Subcutaneous adipose tissue (tissue), 4 donors: ENCODE data around the gene NET1. TPM values are rescaled to one million over a fixed set of nuclear protein-coding genes. Genes with fewer than 3 reads are reported as not detected.

Experiments
- CTCF ChIP-seq: fragments of 450-650 bp; IDR thresholded peaks from one replicate; pipeline ENCODE4 v1.5.1; 2016; ENCODE audit warnings: low read depth, mild to moderate bottlenecking, control low read depth, antibody characterized with exemption, moderate library complexity
- total RNA-seq, 4 donors: library from RNA; depleted of rRNA; stranded (reverse); fragments of >200 nt; gene quantifications; one replicate each; pipeline ENCODE4 v1.1.0, GENCODE V29; 2016

NET1 gene
- total RNA-seq, 4 donors from 2014 or later, result 48.3 to 214 (median 82.9) TPM

- TF ChIP-seq CTCF, result no peak
These were observed 73.8 kb downstream of the NET1 start for GRCh38 chr10:5485948-5486852.

- TF ChIP-seq CTCF, result no peak
These were observed 74.5 kb downstream of the NET1 start for GRCh38 chr10:5486853-5487235.

GRCh38 chr10:5488272-5489161 lies 76.2 kb downstream of the NET1 start:
- no peak for TF ChIP-seq CTCF

GRCh38 chr10:5490032-5490431 lies 77.7 kb downstream of the NET1 start:
- TF ChIP-seq CTCF, result no peak

GRCh38 chr10:5490698-5491464 lies 78.5 kb downstream of the NET1 start:
- no peak for TF ChIP-seq CTCF

- TF ChIP-seq CTCF, result no peak
These were observed 79.1 kb downstream of the NET1 start for GRCh38 chr10:5491477-5491876.
